NCI-H2029 (cell line): Measurements from ENCODE around the gene ABCC9.

Experiments used
- DNase-seq: peaks from one replicate; lab custom pipeline; 2025; lab: John Stamatoyannopoulos, UW

ABCC9 gene

DNA sequence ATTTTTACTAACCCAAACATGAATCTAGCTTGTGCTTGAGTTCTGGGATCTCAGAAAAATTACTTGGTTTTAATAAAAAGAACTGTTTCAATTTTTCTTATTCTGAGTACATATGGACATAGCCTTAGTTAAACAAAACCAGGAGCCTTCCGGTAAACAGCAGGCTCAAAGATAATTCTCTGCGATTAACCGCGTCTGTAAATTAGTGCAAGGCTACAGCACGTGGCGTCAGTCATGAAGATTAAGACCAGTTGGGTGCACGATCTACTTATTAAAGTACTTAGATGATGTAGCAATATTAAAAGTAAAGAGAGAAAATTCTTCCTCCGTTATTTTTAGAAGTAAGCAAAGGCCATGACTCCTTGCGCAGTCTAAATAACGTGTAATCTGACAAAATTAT lies 167.4 kb downstream of the ABCC9 start:
- no peak for DNase-seq

GRCh38 chr12:21773263-21773741 lies 167.9 kb downstream of the ABCC9 start:
- DNase-seq, result no peak

- DNase-seq, result no peak
Observed at GRCh38 chr12:21771311-21771710, 169.9 kb downstream of the ABCC9 start.

GRCh38 chr12:21769307-21769706 lies 171.9 kb downstream of the ABCC9 start:
- DNase-seq, result no peak

DNA sequence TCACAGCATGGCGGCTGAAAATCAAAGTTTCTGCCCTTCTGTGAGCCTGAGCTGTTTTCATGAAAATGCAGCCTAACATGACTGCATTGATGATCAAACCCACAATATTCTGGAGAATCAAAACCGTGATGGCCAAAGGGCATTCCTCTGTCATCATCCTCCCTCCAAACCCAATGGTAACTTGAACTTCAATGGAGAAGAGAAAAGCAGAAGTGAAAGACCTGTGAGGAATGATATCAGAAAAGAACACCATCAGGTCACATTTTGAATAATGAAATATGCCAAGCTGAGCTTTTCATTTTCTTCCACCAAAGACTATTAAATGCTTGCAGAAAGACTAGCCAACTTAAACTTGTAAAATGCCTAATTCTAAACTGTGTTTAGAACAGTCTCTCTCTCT lies 174.8 kb downstream of the ABCC9 start:
- no peak for DNase-seq

- no peak for DNase-seq
Observed at GRCh38 chr12:21764950-21765349, 176.3 kb downstream of the ABCC9 start.

- no peak for DNase-seq
Observed at GRCh38 chr12:21764065-21764464, 177.2 kb downstream of the ABCC9 start.

GRCh38 chr12:21763531-21763930 lies 177.7 kb downstream of the ABCC9 start:
- no peak for DNase-seq

GRCh38 chr12:21759737-21760136 lies 181.5 kb downstream of the ABCC9 start:
- DNase-seq, result no peak

GRCh38 chr12:21757735-21758134 lies 183.5 kb downstream of the ABCC9 start:
- DNase-seq, result no peak

- DNase-seq, result no peak
Observed at GRCh38 chr12:21756699-21757098, 184.5 kb downstream of the ABCC9 start.

DNA sequence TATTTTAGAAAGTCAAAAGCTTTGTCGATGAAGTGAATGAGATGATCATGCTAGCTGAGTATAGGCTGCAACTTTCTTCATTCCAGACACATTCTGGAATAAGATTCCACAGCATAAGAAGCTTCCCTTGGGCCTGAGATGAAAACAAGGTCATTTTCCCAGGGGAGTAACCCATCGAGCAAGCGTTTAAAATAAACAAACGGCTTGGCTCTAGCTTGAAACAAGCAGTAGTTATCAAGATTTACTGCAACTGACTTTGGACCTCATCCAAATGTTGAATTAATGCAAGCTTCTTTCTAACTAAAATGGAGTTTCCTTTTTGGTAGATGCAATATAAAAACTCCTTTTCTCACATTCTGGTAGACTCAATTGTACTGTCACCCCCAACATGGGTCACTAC lies 189.7 kb downstream of the ABCC9 start:
- DNase-seq, result no peak
